Endothelial cell of umbilical vein (primary cell): ENCODE measurements around the gene COLQ. TPM values are rescaled to one million over a fixed set of nuclear protein-coding genes. Genes with fewer than 3 reads are reported as not detected.

Source experiments
- BruUV-seq: library from RNA; stranded (reverse); fragments of 400-500 nt; replicated peaks from 2 replicates; lab custom pipeline; 2021; lab: Mats Ljungman, UMichigan
- CTCF ChIA-PET: fragments of 300-600, 350-600 bp; sonication (Branson Sonifier 250); formaldehyde crosslinking; loops from one replicate; lab custom pipeline; 2021; ENCODE audit warnings: antibody characterized with exemption, inconsistent platforms; lab: Charles Lee
- POLR2A ChIA-PET: fragments of 300-600, 350-600 bp; sonication (Branson Sonifier 250); formaldehyde crosslinking; loops from one replicate; lab custom pipeline; 2021; ENCODE audit warnings: antibody characterized with exemption, inconsistent platforms; lab: Charles Lee
- DNase-seq: peaks from one replicate; pipeline ENCODE4 v3.0.0-alpha.2; 2011; ENCODE audit warnings: low read depth, low spot score
- FAIRE-seq: peaks from 2 replicates; lab custom pipeline; 2011; peaks lifted over from hg19 to GRCh38; lab: Jason Lieb, UNC
- H2AFZ ChIP-seq: 2 replicates; pipeline ENCODE4 v1.6.0; 2012; ENCODE audit warnings: low read depth, low read length, control low read depth, inconsistent platforms
- H3K27ac ChIP-seq: 2 replicates; pipeline ENCODE4 v1.5.1; 2011; ENCODE audit warnings: low read depth, mild to moderate bottlenecking, control low read depth, low read length, moderate library complexity; ENCODE audit not compliant: insufficient read depth
- H3K27me3 ChIP-seq, 2 experiments: 2 replicates each; pipeline versions ENCODE4 v1.6.0 to v1.6.1; 2011; ENCODE audit warnings: low read length in 2 of 2, mixed read lengths in 1 of 2; ENCODE audit not compliant: control insufficient read depth in 2 of 2, insufficient read depth in 2 of 2
- H3K36me3 ChIP-seq, 2 experiments: 2 replicates in 1 of 2; 3 replicates in 1 of 2; pipeline ENCODE4 v1.5.1; 2011; ENCODE audit warnings: low read length in 2 of 2, mild to moderate bottlenecking in 1 of 2, moderate library complexity in 1 of 2; ENCODE audit not compliant: control insufficient read depth in 2 of 2, insufficient read depth in 2 of 2; ENCODE audit errors: extremely low read depth in 1 of 2
- H3K4me1 ChIP-seq: 3 replicates; pipeline ENCODE4 v1.5.1; 2011; ENCODE audit warnings: mild to moderate bottlenecking, low read length; ENCODE audit not compliant: control insufficient read depth, insufficient read depth; ENCODE audit errors: extremely low read depth
- H3K4me2 ChIP-seq: 2 replicates; pipeline ENCODE4 v1.6.1; 2011; ENCODE audit warnings: low read length, control low read depth, mixed read lengths; ENCODE audit not compliant: insufficient read depth
- H3K4me3 ChIP-seq, 3 experiments: fragments of 200-600 bp in 1 of 3; sonication (generic), shearing (Covaris generic) in 1 of 3; replicated peaks in 1 of 3; 2 replicates each; pipeline ENCODE4 v1.5.1; 2011 to 2016; ENCODE audit warnings: control low read depth in 3 of 3, low read length in 3 of 3, mild to moderate bottlenecking in 2 of 3, inconsistent platforms in 1 of 3, low read depth in 1 of 3, moderate library complexity in 1 of 3; ENCODE audit not compliant: insufficient read depth in 1 of 3
- H3K79me2 ChIP-seq: 2 replicates; pipeline ENCODE4 v1.6.0; 2012; ENCODE audit warnings: low read length, inconsistent platforms; ENCODE audit not compliant: control insufficient read depth, insufficient read depth
- H3K9ac ChIP-seq: replicated peaks from 2 replicates; pipeline ENCODE3; 2011; ENCODE audit warnings: low read length, control low read depth; ENCODE audit not compliant: insufficient read depth; ENCODE audit errors: extremely low read depth
- H3K9me1 ChIP-seq: replicated peaks from 3 replicates; pipeline ENCODE4 v1.6.0; 2011; ENCODE audit warnings: mild to moderate bottlenecking, low read length; ENCODE audit not compliant: control insufficient read depth, insufficient read depth; ENCODE audit errors: extremely low read depth
- H3K9me3 ChIP-seq: replicated peaks from 2 replicates; pipeline ENCODE4 v1.5.1; 2012; ENCODE audit warnings: low read length, inconsistent platforms; ENCODE audit not compliant: control insufficient read depth, insufficient read depth
- H4K20me1 ChIP-seq: replicated peaks from 2 replicates; pipeline ENCODE3; 2011; ENCODE audit warnings: mild to moderate bottlenecking, low read length; ENCODE audit not compliant: control insufficient read depth, insufficient read depth; ENCODE audit errors: extremely low read depth
- EZH2 ChIP-seq: IDR thresholded peaks from 2 replicates; pipeline ENCODE4 v1.6.1; 2012; ENCODE audit warnings: borderline replicate concordance, low read depth, mild to moderate bottlenecking, moderate library complexity, low read length, inconsistent platforms; ENCODE audit not compliant: severe bottlenecking
- FOS ChIP-seq: IDR thresholded peaks from 2 replicates; pipeline ENCODE4 v1.6.1; 2011; ENCODE audit warnings: mild to moderate bottlenecking, low read length, moderate library complexity, borderline replicate concordance; ENCODE audit not compliant: insufficient read depth
- GATA2 ChIP-seq: IDR thresholded peaks from 2 replicates; pipeline ENCODE4 v1.7.0; 2011; ENCODE audit warnings: low read depth, mild to moderate bottlenecking, moderate library complexity, mixed read lengths, low read length; ENCODE audit not compliant: insufficient read length, insufficient read depth
- JUN ChIP-seq: IDR thresholded peaks from 2 replicates; pipeline ENCODE4 v1.6.1; 2011; ENCODE audit warnings: borderline replicate concordance, low read depth; ENCODE audit not compliant: insufficient read length, insufficient read depth
- MYC ChIP-seq: IDR thresholded peaks from one replicate; pipeline ENCODE4 v1.6.1; 2011; ENCODE audit warnings: mild to moderate bottlenecking, low read depth, low read length
- POLR2A ChIP-seq: IDR thresholded peaks from 2 replicates; pipeline ENCODE4 v1.6.1; 2012; ENCODE audit warnings: low read depth, mild to moderate bottlenecking, control low read depth, low read length
- POLR2AphosphoS5 ChIP-seq: IDR thresholded peaks from 2 replicates; pipeline ENCODE4 v1.6.1; 2012; ENCODE audit warnings: low read depth, mild to moderate bottlenecking, control low read depth, low read length, moderate library complexity; ENCODE audit not compliant: insufficient read depth
- dilution Hi-C: fragments of 300-500 bp; cut with MboI; formaldehyde crosslinking; loops from one replicate; pipeline ENCODE4 v1.15.0; 2019; ENCODE audit warnings: low sequenced_read_pairs; ENCODE audit not compliant: extremely low pct_ligation_motif_present
- intact Hi-C: fragments of 100-400 bp; cut with micrococcal nuclease; formaldehyde crosslinking; loops from one replicate; pipeline ENCODE4 v1.10.0; 2022
- polyA plus RNA-seq, 4 experiments: library from polyadenylated mRNA; depleted of rRNA in 3 of 4; stranded (reverse) in 3 of 4; unstranded in 1 of 4; fragments of >200 nt; gene quantifications; 2 replicates each; pipeline versions ENCODE4 v1.2.1 to v1.2.3, GENCODE V29; 2011 to 2012; ENCODE audit warnings: missing spikeins in 1 of 4
- total RNA-seq: library from RNA; stranded (reverse); gene quantifications from 2 replicates; pipeline ENCODE4 v1.2.3, GENCODE V29; 2021
- TF ChIP-seq, protein P1 (sequence below): IDR thresholded peaks from 2 replicates; pipeline ENCODE4 v1.6.1; 2011; ENCODE audit not compliant: insufficient read depth, insufficient read length
- TF ChIP-seq, protein P2 (sequence below), 2 donors: IDR thresholded peaks; 1 replicate in 1 of 2; 2 replicates in 1 of 2; pipeline ENCODE4 v1.5.1; 2011; ENCODE audit warnings: low read length in 2 of 2, mild to moderate bottlenecking in 2 of 2, moderate library complexity in 2 of 2, control low read depth in 1 of 2, inconsistent platforms in 1 of 2, low read depth in 1 of 2; ENCODE audit not compliant: insufficient read depth in 1 of 2; ENCODE audit errors: extremely low read depth in 1 of 2

The COLQ gene
- total and polyA plus RNA-seq, 2 donors (not counting 3 experiments of a cell fraction or from before 2014, with no cell fraction given): 2.0 to 2.3 TPM

DNA sequence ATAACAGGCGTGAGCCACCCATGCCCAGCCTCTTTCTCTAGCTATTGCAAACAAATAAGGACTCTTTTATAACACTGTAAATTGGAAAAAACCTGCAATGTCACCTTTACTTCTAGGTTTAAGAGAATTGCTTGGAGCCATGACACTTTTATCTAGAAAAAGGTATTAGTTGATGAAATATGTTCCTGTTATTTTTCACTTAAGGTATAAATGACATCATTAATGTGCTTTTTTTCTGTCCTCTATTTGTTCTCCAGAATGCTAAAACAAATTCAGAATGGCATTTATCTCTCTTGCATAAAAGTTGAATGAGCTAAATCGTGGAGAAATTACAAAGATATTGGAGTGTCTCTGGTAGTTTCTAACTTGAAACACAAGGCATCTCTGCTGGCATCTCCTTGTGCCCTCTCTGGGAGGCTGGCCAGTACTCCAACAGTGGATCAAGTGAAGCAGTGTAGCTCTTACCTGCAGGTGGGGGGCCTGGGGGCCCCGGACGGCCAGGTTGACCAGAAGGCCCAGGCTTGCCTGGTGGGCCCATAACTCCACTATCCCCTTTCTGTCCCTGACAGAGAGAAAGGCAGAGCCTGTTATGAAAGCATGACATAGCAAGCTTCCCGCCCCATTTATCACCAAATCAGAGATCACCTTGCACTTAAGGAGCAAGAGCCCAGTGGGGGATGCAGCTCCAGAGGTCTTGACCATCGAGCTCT, 55.5 kb downstream of the COLQ start:
- Histone ChIP-seq H3K27ac (no peak overlapping the region), H3K27me3 (no peaks in the 10 kb centered on the region), H3K79me2 (no peaks in the 10 kb centered on the region), H3K36me3 (no peaks in the 10 kb centered on the region), H2AFZ (no peak overlapping the region), H3K4me2 (no peak overlapping the region), H3K9me3 (no peaks in the 10 kb centered on the region), H4K20me1 (no peaks in the 10 kb centered on the region), H3K9ac (no peak overlapping the region), H3K4me1 (no peaks in the 10 kb centered on the region), H3K9me1 (no peaks in the 10 kb centered on the region), H3K4me3 (no peak overlapping the region)
- no peak for DNase-seq
- BruUV-seq: no TSS peak
- TF ChIP-seq GATA2 (no peak), EZH2 (no peak), MYC (no peak)
- TF ChIP-seq, protein P1, sequence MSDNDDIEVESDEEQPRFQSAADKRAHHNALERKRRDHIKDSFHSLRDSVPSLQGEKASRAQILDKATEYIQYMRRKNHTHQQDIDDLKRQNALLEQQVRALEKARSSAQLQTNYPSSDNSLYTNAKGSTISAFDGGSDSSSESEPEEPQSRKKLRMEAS: no peak
- POLR2A ChIA-PET: no interaction called here
- dilution Hi-C loops (no loop called here), intact Hi-C loops (no loop called here)
- no peak for FAIRE-seq
- CTCF ChIA-PET: interaction anchor here (1.0 to 1.9 kb wide), 3 partner anchors 35 to 198 kb away, joined by 3 to 6 read pairs (median 5); no protein-coding TSS in a partner anchor

- H3K4me1 ChIP-seq: no peaks in the 10 kb centered on the region
- H3K27me3 ChIP-seq: no peaks in the 10 kb centered on the region
- no peak overlapping the region for H3K27ac ChIP-seq
Observed at GRCh38 chr3:15462451-15462850, 59.1 kb downstream of the COLQ start.

More at GRCh38 chr3:15462451-15462850, 59.1 kb downstream of the COLQ start:
- dilution Hi-C loops: no loop called here
- Histone ChIP-seq H3K4me3 (no peak overlapping the region), H2AFZ (no peak overlapping the region), H3K9ac (no peak overlapping the region), H3K36me3 (no peaks in the 10 kb centered on the region), H3K9me3 (no peaks in the 10 kb centered on the region), H3K4me2 (no peak overlapping the region), H3K79me2 (no peaks in the 10 kb centered on the region), H4K20me1 (no peaks in the 10 kb centered on the region), H3K9me1 (no peaks in the 10 kb centered on the region)
- ChIA-PET CTCF (no interaction called here), POLR2A (no interaction called here)
- no TSS peak for BruUV-seq
- intact Hi-C loops: no loop called here
- no peak for FAIRE-seq
- TF ChIP-seq, protein P2, sequence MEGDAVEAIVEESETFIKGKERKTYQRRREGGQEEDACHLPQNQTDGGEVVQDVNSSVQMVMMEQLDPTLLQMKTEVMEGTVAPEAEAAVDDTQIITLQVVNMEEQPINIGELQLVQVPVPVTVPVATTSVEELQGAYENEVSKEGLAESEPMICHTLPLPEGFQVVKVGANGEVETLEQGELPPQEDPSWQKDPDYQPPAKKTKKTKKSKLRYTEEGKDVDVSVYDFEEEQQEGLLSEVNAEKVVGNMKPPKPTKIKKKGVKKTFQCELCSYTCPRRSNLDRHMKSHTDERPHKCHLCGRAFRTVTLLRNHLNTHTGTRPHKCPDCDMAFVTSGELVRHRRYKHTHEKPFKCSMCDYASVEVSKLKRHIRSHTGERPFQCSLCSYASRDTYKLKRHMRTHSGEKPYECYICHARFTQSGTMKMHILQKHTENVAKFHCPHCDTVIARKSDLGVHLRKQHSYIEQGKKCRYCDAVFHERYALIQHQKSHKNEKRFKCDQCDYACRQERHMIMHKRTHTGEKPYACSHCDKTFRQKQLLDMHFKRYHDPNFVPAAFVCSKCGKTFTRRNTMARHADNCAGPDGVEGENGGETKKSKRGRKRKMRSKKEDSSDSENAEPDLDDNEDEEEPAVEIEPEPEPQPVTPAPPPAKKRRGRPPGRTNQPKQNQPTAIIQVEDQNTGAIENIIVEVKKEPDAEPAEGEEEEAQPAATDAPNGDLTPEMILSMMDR (IDR thresholded peaks at IDR 0.05; ENCODE audit: extremely low read depth in 1 of 2, insufficient read depth in 1 of 2, low read depth in 1 of 2, low read length in 2 of 2): no peak
- TF ChIP-seq FOS (no peak), POLR2A (no peak), JUN (no peak), POLR2AphosphoS5 (no peak), GATA2 (no peak), MYC (no peak), EZH2 (no peak)
- TF ChIP-seq, protein P1: no peak
- DNase-seq: no peak
